ENCODE measurements around the gene PATE3. TPM values are rescaled to one million over a fixed set of nuclear protein-coding genes. Genes with fewer than 3 reads are reported as not detected.

PATE3 gene, protein sequence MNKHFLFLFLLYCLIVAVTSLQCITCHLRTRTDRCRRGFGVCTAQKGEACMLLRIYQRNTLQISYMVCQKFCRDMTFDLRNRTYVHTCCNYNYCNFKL
- total RNA-seq: not detected in 2 replicates
- long read RNA-seq: 0 reads

DNA sequence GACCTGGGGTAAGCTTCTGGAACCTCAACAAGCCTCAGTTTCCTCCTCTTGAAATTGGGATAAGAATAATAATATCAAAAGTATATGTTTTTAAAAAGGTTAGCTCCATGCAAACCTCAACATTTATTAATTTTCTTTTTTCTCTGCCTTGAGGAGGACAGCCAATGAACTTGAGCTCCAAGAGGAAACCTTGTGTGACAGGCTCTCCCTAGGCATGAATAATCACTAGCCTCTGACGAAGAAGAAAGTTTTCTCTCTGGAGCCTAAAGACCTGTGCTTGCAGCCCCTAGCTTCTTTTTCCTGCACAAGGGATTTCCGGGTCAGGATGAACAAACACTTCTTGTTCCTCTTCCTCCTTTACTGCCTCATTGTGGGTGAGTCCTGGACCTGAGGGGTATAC is at the start of gene PATE3:
Gene PATE3 (plus strand): TSS at position 301 of the 400 bp plus-strand sequence. CDS start 25 bp downstream, at position 326.
- no peaks in the 10 kb centered on the region for H3K36me3 Mint-ChIP-seq (ENCODE audit: insufficient read depth)
- DNase-seq (ENCODE audit: low spot score, unreplicated experiment): no peak
- peaks cover 6% of the 10 kb centered on the region for H3K27me3 Mint-ChIP-seq
- no peaks in the 10 kb centered on the region for H3K4me1 Mint-ChIP-seq (ENCODE audit: low read depth)
- TF ChIP-seq, protein P1, sequence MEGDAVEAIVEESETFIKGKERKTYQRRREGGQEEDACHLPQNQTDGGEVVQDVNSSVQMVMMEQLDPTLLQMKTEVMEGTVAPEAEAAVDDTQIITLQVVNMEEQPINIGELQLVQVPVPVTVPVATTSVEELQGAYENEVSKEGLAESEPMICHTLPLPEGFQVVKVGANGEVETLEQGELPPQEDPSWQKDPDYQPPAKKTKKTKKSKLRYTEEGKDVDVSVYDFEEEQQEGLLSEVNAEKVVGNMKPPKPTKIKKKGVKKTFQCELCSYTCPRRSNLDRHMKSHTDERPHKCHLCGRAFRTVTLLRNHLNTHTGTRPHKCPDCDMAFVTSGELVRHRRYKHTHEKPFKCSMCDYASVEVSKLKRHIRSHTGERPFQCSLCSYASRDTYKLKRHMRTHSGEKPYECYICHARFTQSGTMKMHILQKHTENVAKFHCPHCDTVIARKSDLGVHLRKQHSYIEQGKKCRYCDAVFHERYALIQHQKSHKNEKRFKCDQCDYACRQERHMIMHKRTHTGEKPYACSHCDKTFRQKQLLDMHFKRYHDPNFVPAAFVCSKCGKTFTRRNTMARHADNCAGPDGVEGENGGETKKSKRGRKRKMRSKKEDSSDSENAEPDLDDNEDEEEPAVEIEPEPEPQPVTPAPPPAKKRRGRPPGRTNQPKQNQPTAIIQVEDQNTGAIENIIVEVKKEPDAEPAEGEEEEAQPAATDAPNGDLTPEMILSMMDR (IDR thresholded peaks at IDR 0.05; ENCODE audit: unreplicated experiment): no peak
- H3K27ac Mint-ChIP-seq: no peak within 1 kb of the TSS
- no peak within 1 kb of the TSS for H3K4me3 Mint-ChIP-seq (ENCODE audit: low read depth)
- peaks cover 5% of the 10 kb centered on the region for H3K9me3 Mint-ChIP-seq (ENCODE audit: low read depth)

DNA sequence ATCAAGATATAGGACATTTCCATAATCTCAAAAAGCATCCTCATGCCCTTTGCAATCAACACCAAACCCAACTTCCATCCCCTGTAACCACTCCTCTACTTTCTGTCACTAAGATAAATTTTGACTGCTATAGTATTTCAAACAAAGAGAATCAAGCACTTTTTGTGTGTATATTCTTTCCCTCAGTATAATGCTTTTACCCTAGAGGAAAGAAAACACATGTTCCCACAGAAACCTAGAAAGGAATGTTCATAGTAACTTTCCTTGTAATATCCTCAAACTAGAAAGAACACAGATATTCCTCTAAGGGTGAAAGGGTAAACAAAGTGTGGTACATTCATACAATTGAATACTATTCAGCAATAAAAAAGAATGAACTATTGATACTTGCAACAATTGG is 47.3 kb upstream of the PATE3 start:
- H3K36me3 Mint-ChIP-seq (ENCODE audit: insufficient read depth): no peaks in the 10 kb centered on the region
- no peak for DNase-seq (ENCODE audit: low spot score, unreplicated experiment)
- H3K4me3 Mint-ChIP-seq (ENCODE audit: low read depth): no peak overlapping the region
- peaks cover 2% of the 10 kb centered on the region for H3K27me3 Mint-ChIP-seq
- peaks cover 6% of the 10 kb centered on the region for H3K4me1 Mint-ChIP-seq (ENCODE audit: low read depth)
- H3K9me3 Mint-ChIP-seq (ENCODE audit: low read depth): no peaks in the 10 kb centered on the region
- TF ChIP-seq, protein P1 (IDR thresholded peaks at IDR 0.05; ENCODE audit: unreplicated experiment): no peak
- no peak overlapping the region for H3K27ac Mint-ChIP-seq

DNA sequence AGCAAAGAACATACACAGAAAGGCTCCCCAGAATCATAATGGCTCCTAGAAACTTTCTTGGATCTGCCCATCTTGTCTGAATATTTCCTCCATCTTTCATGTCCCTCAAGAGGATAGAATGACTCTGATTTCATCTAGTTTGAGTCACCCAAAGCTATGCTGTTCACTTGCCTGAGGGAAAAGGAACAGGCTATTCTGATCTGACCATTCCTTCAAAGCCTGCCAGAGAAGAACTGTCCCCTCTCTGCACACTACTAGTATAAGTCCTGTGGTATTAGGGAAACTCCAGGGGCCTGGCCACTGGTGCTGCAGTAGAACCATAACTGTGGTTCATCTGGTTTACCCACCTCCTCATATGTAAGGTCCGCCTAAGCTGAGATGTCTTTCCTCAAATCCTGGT is 44.2 kb upstream of the PATE3 start:
- H3K9me3 Mint-ChIP-seq (ENCODE audit: low read depth): no peaks in the 10 kb centered on the region
- TF ChIP-seq, protein P1 (IDR thresholded peaks at IDR 0.05; ENCODE audit: unreplicated experiment): no peak
- no peak overlapping the region for H3K27ac Mint-ChIP-seq
- H3K4me1 Mint-ChIP-seq (ENCODE audit: low read depth): peaks cover 11% of the 10 kb centered on the region
- DNase-seq (ENCODE audit: low spot score, unreplicated experiment): no peak
- H3K4me3 Mint-ChIP-seq (ENCODE audit: low read depth): no peak overlapping the region
- no peaks in the 10 kb centered on the region for H3K36me3 Mint-ChIP-seq (ENCODE audit: insufficient read depth)
- peaks cover 2% of the 10 kb centered on the region for H3K27me3 Mint-ChIP-seq

DNA sequence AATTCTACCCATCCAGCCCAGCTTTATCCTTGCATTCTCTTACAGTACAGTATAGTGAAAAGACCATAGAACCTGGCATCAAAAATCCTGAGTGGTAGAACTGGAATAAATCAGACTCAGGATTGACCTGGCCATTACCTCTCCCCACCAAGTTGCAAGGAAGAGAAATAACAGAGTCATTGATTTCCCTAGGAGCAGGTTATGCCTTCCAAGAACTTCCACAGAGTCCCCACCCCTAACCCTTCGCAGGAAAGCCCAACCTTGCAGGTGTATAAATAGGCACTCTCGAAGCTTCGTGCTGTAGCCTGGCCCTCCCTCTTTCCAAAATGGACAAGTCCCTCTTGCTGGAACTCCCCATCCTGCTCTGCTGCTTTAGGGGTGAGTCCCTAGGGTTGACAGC is 41.9 kb upstream of the PATE3 start, which contains the start of gene PATE1:
Gene PATE1 (plus strand): TSS at position 301 of the 400 bp plus-strand sequence. CDS start 26 bp downstream, at position 327.
- no peak within 1 kb of the TSS for H3K27ac Mint-ChIP-seq
- H3K9me3 Mint-ChIP-seq (ENCODE audit: low read depth): no peaks in the 10 kb centered on the region
- peaks cover 4% of the 10 kb centered on the region for H3K27me3 Mint-ChIP-seq
- no peaks in the 10 kb centered on the region for H3K36me3 Mint-ChIP-seq (ENCODE audit: insufficient read depth)
- H3K4me1 Mint-ChIP-seq (ENCODE audit: low read depth): peaks cover 14% of the 10 kb centered on the region
- H3K4me3 Mint-ChIP-seq (ENCODE audit: low read depth): no peak within 1 kb of the TSS
- no peak for DNase-seq (ENCODE audit: low spot score, unreplicated experiment)
- TF ChIP-seq, protein P1 (IDR thresholded peaks at IDR 0.05; ENCODE audit: unreplicated experiment): no peak

DNA sequence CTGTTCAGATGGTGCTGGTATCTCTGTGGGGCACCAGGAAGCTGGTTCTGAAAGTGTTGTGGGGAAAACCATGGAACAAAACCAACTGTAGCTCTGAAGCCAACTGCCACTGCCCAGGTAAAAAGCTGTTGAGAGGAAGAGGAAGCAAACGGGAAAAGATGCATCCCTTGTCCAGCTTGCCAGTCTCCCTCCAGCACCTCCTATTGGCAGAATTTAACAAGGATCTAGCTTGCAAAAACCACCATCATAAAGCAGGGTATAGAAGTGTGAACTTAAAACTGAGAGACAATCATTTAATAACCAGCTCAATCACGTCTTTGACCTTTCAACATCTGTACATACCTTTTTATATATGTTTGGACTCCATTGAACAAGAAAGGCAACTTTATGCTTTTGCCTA is 37.3 kb upstream of the PATE3 start:
- Mint-ChIP-seq H3K36me3 (ENCODE audit: insufficient read depth) (no peaks in the 10 kb centered on the region), H3K4me1 (ENCODE audit: low read depth) (peaks cover 10% of the 10 kb centered on the region), H3K9me3 (ENCODE audit: low read depth) (peaks cover 4% of the 10 kb centered on the region), H3K4me3 (ENCODE audit: low read depth) (no peak overlapping the region), H3K27ac (no peak overlapping the region), H3K27me3 (peaks cover 7% of the 10 kb centered on the region)
- no peak for DNase-seq (ENCODE audit: low spot score, unreplicated experiment)
- TF ChIP-seq, protein P1 (IDR thresholded peaks at IDR 0.05; ENCODE audit: unreplicated experiment): no peak

Data from progenitor cell of endocrine pancreas (in vitro differentiated cells).